HUES6 (cell line): ENCODE results near the gene NME1.
"Not testable (repeated sequence)": the region's sequence is repeated elsewhere in the genome, so short reads cannot be mapped to it uniquely, and the experiment has no call there.

Experiments used
- H3K27ac ChIP-seq: 2 replicates; pipeline ENCODE4 v1.7.0; 2013; ENCODE audit warnings: low read depth, mild to moderate bottlenecking, low read length, inconsistent platforms
- H3K27me3 ChIP-seq: 2 replicates; pipeline ENCODE4 v1.6.1; 2013; ENCODE audit warnings: low read length; ENCODE audit not compliant: control insufficient read depth, insufficient read depth
- H3K36me3 ChIP-seq: 2 replicates; pipeline ENCODE4 v1.6.1; 2013; ENCODE audit warnings: low read length; ENCODE audit not compliant: control insufficient read depth, insufficient read depth
- H3K4me1 ChIP-seq: 2 replicates; pipeline ENCODE4 v1.6.1; 2013; ENCODE audit warnings: low read length; ENCODE audit not compliant: control insufficient read depth, insufficient read depth
- H3K4me3 ChIP-seq: 2 replicates; pipeline ENCODE4 v1.5.1; 2013; ENCODE audit warnings: low read depth, low read length
- H3K9ac ChIP-seq: one replicate; pipeline ENCODE4 v1.6.1; 2013; ENCODE audit warnings: mild to moderate bottlenecking, low read length
- H3K9me3 ChIP-seq: 2 replicates; pipeline ENCODE4 v1.6.1; 2013; ENCODE audit warnings: low read depth, low read length; ENCODE audit not compliant: control insufficient read depth, insufficient read depth

NME1 gene

DNA sequence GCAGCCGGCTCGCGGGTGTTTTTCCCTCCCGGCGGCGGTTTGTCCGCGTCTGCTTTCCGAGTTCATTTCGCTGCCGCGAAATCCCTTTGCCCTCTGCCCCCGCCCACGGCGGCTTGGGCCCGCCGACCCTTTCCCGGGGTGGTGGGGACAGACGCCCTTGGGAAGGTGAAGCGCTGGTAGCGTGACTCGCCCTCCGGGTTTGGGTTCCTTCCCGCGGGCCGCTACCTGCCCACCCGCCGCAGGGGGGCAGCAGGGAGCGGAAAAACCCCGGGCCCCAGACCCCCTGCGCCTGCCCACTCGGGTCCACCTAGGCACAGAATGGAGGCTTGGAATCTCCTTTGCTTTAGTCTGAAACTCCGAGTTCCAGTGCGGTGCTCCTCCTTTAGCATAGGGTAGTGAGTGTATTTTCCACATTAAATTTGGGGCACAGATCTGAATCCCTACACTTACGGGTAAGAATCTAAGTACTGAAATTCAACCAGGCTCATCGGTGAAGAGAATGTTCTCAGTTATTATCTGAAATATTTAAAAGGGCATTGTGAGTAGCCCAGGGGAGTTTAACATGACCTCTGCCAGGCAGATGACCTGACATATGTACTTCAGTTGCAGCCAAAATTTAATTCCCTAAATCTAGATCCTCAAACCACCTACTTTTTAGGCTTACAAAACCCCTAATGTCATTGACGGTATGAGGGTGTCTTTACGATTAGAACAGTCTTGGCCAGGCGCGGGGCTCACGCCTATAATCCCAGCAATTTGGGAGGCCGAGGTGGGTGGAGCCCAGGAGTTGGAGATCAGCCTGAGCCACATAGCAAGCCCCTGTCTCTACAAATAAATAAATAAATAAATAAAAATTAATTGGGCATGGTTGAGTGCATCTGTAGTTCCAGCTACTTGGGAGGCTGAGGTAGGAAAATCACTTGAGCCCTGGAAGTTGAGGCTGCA lies 13.9 kb downstream of the NME1 start:
- Histone ChIP-seq H3K9me3 (no peaks in the 10 kb centered on the region), H3K36me3 (peaks cover 58% of the 10 kb centered on the region), H3K27ac (peak overlapping the region; percentile 91), H3K9ac (peak overlapping the region; percentile 96), H3K4me3 (peak overlapping the region; percentile 83), H3K27me3 (no peaks in the 10 kb centered on the region), H3K4me1 (no peaks in the 10 kb centered on the region)

DNA sequence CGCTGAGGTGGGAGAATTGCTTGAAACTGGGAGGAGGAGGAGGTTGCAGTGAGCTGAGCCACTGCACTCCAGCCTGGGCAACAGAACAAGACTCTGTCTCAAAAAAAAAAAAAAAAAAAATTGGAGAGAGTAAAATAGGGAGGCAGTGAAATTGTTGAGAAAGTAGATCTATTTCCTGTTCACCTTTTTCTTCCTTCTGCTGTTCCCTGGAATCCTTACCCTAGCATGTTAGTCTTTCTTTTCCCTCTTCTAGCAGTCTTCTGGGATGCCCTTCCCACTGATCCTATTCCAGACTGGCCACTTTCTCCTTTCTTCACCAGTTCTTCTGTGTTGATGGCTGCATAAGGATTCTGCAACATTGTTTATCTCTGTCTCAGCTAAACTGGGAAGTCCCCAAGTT lies 16.0 kb downstream of the NME1 start:
- no peaks in the 10 kb centered on the region for H3K4me1 ChIP-seq
- peaks cover 61% of the 10 kb centered on the region for H3K36me3 ChIP-seq
- H3K9me3 ChIP-seq, result no peaks in the 10 kb centered on the region
- no peak overlapping the region for H3K4me3 ChIP-seq
- H3K27me3 ChIP-seq, result no peaks in the 10 kb centered on the region
- H3K9ac ChIP-seq, result no peak overlapping the region
- no peak overlapping the region for H3K27ac ChIP-seq

DNA sequence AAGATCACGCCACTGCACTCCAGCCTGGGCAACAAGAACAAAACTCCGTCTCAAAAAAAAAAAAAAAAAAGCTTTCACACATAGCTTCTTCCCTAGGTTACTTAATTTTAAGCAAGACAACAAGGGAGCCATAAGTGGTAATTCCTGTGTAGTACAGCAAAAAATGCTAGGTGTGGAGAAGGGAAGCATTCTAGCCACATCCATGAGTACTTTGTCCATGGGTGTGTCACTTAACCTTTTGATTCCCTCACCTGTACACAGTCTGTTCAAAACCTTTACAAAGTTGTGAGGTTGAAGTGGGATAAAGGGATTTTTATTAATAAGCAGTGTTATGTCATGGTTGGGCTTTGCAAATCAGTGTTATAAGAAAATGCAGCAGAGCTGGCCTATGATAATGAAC lies 17.4 kb downstream of the NME1 start:
- Histone ChIP-seq H3K27ac (no peak overlapping the region), H3K4me1 (no peaks in the 10 kb centered on the region), H3K36me3 (peaks cover 64% of the 10 kb centered on the region), H3K9me3 (no peaks in the 10 kb centered on the region), H3K27me3 (no peaks in the 10 kb centered on the region), H3K4me3 (no peak overlapping the region), H3K9ac (no peak overlapping the region)

DNA sequence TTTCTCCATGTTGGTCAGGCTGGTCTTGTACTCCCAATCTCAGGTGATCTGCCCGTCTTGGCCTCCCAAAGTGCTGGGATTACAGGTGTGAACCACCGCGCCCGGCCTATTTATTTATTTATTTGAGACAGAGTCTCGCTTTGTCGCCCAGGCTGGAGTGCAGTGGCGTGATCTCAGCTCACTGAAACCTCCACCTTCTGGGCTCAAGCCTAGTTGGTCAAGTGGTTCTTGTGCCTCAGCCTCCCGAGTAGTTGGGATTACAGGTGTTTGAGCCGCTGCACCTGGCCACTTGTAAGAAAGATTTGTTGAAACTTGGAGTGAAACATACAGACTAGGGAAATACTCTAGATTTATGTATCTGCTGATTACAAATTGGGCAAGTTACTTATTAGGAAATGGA lies 18.7 kb downstream of the NME1 start:
- not testable (repeated sequence) for H3K27me3 ChIP-seq, H3K9me3 ChIP-seq, H3K4me1 ChIP-seq, H3K27ac ChIP-seq, H3K9ac ChIP-seq, H3K4me3 ChIP-seq
- H3K36me3 ChIP-seq, result peaks cover 64% of the 10 kb centered on the region

DNA sequence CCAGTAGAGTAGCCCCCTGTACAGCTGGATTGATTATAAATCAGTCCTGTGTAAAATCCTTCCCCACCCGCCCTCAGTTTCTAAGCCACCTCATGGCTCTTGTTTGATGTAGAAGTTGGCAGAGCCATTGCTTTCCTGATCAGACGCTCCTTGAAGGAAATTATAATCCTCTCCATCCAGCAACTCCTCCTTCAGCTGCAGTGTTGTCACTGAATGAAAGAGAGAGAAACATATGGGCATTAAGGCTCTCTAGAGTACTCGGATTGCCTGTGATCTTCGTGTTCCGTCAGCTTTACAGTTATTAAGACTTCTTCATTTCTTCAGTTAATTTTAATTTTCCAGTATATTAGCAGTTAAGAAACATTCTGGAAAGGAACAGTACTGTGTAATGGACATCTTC lies 27.1 kb downstream of the NME1 start:
- H3K36me3 ChIP-seq, result peaks cover 63% of the 10 kb centered on the region
- no peaks in the 10 kb centered on the region for H3K27me3 ChIP-seq

DNA sequence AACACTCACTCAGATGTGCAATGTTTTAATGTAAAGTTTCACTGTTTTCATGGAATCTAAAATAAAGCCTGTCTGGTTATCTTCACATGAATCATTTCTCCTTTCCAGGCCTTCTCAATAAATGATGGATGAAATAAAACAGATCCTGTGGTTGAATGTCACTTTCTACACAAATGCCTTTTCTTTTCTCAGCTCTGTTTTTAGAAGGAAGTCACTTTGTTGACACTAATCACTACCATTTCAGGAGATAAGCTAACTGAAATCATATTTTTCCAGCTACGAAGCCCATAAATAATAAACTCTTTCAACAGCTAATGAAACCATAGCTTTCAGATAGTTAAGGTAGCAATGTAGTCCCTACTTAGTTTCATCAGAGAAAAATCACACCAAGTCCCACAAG lies 30.8 kb downstream of the NME1 start:
- no peaks in the 10 kb centered on the region for H3K9me3 ChIP-seq

More for the DNA sequence above, 27.1 kb downstream of the NME1 start:
- Histone ChIP-seq H3K27ac (no peak overlapping the region), H3K4me3 (no peak overlapping the region), H3K9me3 (no peaks in the 10 kb centered on the region), H3K9ac (no peak overlapping the region), H3K4me1 (no peaks in the 10 kb centered on the region)

DNA sequence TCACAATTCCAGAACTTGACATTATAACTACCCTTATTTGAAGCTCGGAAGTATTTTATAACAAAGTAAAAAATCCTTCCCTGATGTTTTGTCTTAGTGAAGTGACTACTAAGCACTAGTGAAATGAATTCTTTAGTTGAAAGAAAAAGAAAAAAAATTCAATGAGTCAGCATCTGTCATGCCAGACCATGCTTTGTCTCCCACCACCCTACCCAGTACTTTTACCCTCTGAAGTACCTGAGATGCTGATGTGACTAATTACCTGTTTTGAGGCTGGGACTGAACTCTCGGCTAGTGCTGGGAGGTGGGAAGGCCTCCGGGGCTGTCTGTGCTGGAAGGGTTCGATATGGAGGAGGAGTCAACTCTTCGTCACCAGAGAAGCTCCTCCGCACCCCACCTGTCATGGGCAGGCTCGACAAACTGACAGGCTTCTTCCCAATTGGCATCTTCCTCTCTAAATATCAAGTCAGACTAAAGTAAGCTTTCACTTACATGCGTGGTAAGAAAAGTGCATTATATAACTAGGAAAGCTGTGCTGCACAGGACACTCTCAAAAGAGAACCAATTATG lies 32.5 kb downstream of the NME1 start:
- Histone ChIP-seq H3K9ac (no peak overlapping the region), H3K9me3 (no peaks in the 10 kb centered on the region), H3K4me1 (no peaks in the 10 kb centered on the region), H3K27me3 (no peaks in the 10 kb centered on the region), H3K27ac (no peak overlapping the region), H3K36me3 (peaks cover 86% of the 10 kb centered on the region), H3K4me3 (no peak overlapping the region)

More for the DNA sequence above, 30.8 kb downstream of the NME1 start:
- no peaks in the 10 kb centered on the region for H3K4me1 ChIP-seq
- no peak overlapping the region for H3K9ac ChIP-seq
- no peak overlapping the region for H3K4me3 ChIP-seq
- H3K27ac ChIP-seq, result no peak overlapping the region
- peaks cover 74% of the 10 kb centered on the region for H3K36me3 ChIP-seq
- no peaks in the 10 kb centered on the region for H3K27me3 ChIP-seq

DNA sequence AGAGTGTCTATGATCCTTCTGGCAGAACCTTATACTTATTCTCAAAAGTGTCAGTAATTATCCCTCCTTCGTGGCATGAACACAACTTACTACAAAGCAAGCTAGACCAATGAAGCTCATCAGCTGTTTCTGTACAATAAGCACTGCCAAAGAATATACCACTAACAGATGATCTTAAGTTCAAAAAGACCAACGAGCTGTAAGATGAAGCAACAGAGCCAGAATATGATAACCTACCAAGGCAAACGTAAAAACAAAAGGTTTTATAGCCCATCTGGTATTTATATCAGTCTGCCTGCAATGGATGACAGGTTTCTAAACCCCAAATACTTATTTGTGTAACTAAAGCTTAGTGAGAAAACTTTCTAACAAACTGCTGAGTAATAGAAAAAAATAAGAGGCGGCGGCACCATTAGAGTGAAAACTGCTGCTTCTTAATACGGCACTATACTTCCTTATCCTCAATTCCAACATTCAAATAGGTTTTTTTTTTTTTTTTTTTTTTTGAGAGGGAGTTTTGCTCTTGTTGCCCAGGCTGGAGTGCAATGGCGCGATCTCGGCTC lies 35.0 kb downstream of the NME1 start:
- Histone ChIP-seq H3K4me3 (no peak overlapping the region), H3K36me3 (peaks cover 89% of the 10 kb centered on the region)

DNA sequence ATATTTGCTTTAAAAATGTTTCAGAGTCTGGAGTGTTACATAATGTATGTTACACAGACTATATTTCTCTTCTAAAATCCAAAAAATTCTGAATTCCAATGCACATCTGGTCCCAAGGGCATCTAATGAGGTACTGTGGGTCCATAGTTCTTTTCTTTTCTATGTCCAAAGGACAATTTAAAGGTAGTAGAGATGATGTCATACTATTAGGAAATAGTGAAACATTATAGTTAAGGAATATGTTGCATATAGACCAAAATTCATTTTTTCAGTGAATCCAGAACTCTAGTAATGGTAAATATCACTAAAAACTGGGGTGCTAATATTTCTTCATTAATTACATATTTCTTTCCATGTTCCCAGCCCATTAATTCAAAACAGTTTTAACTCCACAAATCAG lies 35.8 kb downstream of the NME1 start:
- H3K27ac ChIP-seq, result no peak overlapping the region
- no peak overlapping the region for H3K9ac ChIP-seq
- no peaks in the 10 kb centered on the region for H3K27me3 ChIP-seq
- H3K36me3 ChIP-seq, result peaks cover 89% of the 10 kb centered on the region
- H3K4me1 ChIP-seq, result no peaks in the 10 kb centered on the region
- H3K4me3 ChIP-seq, result no peak overlapping the region
- H3K9me3 ChIP-seq, result no peaks in the 10 kb centered on the region

More for the DNA sequence above, 35.0 kb downstream of the NME1 start:
- Histone ChIP-seq H3K9me3 (no peaks in the 10 kb centered on the region), H3K27me3 (no peaks in the 10 kb centered on the region), H3K9ac (no peak overlapping the region), H3K4me1 (no peaks in the 10 kb centered on the region), H3K27ac (no peak overlapping the region)

DNA sequence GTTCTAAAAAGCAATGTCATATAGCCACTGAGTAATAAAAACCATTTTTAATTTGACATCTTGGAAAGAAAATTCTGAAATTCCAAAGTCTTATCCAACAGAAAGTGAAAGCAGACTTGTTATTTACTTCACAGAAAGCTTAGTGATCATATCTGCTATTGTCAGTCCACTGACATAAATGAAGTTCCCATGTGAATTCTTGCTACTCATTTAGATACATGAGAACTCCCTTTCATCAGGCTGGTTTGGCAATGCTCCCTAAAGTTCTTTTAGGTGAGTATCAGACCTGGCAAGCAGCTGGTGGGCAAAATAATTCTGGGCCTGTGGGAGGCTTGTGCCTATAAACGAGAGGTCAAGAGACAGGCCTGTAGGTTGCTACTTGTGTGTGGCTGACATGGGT lies 36.3 kb downstream of the NME1 start:
- H3K9me3 ChIP-seq, result no peaks in the 10 kb centered on the region
- H3K4me3 ChIP-seq, result no peak overlapping the region
- H3K4me1 ChIP-seq, result no peaks in the 10 kb centered on the region
- no peak overlapping the region for H3K27ac ChIP-seq
- H3K27me3 ChIP-seq, result no peaks in the 10 kb centered on the region
- H3K36me3 ChIP-seq, result peaks cover 89% of the 10 kb centered on the region
- no peak overlapping the region for H3K9ac ChIP-seq

DNA sequence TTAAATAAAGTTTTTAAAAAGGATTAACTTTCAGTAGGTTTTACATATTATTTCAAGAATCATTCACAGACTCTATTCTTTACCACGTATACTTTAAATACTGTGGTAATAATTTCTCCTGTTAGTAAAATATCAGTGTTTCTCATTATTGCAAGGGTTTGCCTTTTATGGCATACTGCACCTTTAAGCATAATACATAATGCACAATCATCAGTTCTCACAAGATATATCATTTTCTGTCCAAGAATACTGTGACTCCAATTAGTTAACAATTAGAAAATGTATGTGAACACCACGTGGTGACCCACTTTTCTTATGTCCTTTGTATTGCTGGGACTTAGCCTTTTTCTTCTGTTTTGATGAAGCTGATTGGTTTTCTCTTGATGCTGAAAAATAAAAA lies 38.5 kb downstream of the NME1 start:
- H3K4me3 ChIP-seq, result no peak overlapping the region
- no peak overlapping the region for H3K9ac ChIP-seq
- no peaks in the 10 kb centered on the region for H3K4me1 ChIP-seq
- H3K27ac ChIP-seq, result no peak overlapping the region
- peaks cover 86% of the 10 kb centered on the region for H3K36me3 ChIP-seq
- H3K27me3 ChIP-seq, result no peaks in the 10 kb centered on the region
- H3K9me3 ChIP-seq, result no peaks in the 10 kb centered on the region
